ENCODE measurements around the gene UBA1.

Gene UBA1

DNA sequence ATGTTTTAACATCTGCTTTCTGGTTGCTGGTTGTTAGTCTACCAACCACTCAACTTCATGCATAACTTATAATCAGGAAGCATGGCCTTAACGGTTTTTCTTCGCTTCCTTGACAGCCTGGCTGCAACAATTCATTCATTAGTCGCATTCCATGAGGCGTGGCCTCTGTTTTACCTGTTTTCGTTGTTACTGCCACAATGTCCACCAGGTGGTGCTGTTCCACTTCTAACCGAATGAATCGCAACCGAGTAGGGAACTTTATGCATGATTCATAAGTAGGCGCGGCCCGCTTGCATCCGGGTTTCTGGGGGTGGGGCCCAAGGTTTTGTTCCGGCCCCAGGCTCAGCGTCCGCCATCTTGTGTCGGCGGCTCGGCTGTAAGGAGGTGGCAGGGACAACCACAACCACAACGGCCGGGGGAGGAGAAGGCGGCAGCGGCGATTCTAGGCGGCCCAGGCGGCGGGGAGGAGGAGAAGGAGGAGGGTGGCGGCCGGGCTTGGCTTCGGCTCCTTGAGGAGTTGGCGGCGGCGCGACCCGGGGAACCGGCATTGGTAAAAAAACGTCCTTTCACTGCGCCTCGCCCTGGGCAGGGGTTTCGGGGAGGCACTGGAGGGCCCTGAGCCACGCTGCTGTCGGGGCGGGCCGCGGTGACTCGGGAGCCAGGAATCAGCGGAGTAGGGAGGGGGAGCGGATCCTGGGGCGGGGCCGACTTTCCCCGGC lies at the start of gene UBA1:
Gene UBA1 (plus strand): TSS at position 355 of the 719 bp plus-strand sequence. CDS start 4,974 bp downstream, outside the sequence.
- DNase-seq, result peak; percentile 94
- H3K4me3 Mint-ChIP-seq, result peak within 1 kb of the TSS; percentile 89 to 97
- peaks cover 7 to 32% of the 10 kb centered on the region in 2 donors for H3K36me3 Mint-ChIP-seq
- H3K27me3 Mint-ChIP-seq, result no peaks in the 10 kb centered on the region
- ATAC-seq (replicated peaks), result peak; percentile 82 to 87
- H3K4me1 Mint-ChIP-seq, result peaks cover 49 to 56% of the 10 kb centered on the region in 2 donors
- no peaks in the 10 kb centered on the region for H3K9me3 Mint-ChIP-seq
- peak within 1 kb of the TSS; percentile 99 for H3K27ac Mint-ChIP-seq

DNA sequence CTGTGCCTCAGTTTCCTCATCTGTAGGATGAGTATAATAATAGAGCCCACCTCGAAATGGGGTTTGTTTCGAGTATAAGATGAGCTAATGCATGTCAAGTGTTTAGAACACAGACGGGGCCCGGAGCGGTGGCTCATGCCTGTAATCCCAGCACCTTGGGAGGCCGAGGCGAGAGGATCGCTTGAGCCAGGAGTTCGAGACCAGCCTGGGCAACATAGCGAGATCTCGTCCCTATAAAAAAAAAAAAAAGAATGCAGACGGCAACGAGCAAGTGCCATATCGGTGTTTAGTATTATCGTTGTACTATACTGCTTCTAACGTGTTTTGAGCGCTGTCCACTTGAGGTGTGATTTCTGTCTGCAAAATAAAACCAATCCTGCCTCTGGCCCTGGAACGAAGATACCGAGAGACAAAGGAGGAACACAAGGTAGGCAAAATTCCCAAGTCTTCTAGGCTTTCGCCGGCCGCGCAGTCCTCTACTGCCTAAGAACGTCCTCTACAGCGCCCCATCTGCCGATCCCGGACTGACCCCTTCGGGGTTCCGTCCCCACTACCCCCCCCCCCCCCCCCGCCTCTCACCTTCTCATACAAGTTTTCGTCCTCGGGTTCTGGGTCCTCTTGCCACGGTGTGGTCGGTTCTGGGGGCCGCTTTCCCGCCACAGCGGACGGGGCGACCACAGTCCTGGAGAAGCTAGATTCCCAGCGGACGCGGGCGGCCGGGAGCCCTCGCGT lies 49.6 kb upstream of the UBA1 start:
- H3K4me1 Mint-ChIP-seq, result peaks cover 10 to 29% of the 10 kb centered on the region in 2 donors
- H3K27ac Mint-ChIP-seq, result peak overlapping the region; percentile 100
- H3K27me3 Mint-ChIP-seq, result peaks cover 0 to 7% of the 10 kb centered on the region in 2 donors
- ATAC-seq (replicated peaks) (peak; percentile 3 to 11), DNase-seq (no peak)
- peak overlapping the region; percentile 97 to 100 for H3K4me3 Mint-ChIP-seq
- peaks cover 31 to 35% of the 10 kb centered on the region in 2 donors for H3K36me3 Mint-ChIP-seq
- H3K9me3 Mint-ChIP-seq, result no peaks in the 10 kb centered on the region

DNA sequence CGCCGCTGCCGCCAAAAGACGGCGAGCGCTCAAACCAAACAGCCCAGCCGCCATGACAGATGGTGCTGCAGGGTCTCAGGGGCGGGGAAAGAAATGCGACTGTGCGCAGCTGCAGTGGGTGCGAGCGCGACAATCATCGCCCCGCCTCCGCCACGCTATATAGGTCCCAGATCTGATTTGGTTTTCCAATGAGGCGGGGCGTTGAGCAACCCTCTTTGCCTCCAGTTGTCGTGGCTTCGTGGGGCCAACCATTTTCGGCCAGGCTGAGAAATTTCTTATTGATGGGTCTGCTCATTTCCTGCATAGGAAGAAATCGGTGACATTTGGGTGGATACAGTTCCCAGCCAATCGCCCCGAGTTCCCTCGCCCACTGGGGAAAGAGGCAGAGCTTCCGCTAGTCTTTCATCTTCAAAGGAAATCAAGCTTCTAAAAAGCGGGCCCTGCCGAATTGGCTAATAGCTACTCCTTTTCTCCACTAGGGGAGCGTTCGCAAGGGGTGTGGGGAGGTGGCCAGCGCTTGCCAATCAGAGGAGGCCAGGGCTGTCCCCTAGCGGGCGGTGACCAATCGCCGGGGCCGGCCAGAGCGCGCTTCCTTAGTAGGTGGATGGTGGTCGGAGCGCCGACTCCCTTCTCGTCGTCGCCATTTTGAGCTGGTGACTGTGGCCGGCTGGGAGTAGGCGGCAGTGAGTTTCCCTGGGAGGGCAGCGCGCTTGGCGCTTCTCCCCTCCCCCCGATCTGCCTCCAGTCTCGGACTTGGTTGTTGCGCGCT lies 48.8 kb upstream of the UBA1 start, which contains the start of the genes NDUFB11 and RBM10:
Gene NDUFB11 (minus strand): TSS at position 77 of the 769 bp plus-strand sequence. CDS start 23 bp downstream, at position 54.
Gene RBM10 (plus strand): TSS at position 596 of the 769 bp plus-strand sequence. CDS start 2,261 bp downstream, outside the sequence.
- H3K27me3 Mint-ChIP-seq, result peaks cover 0 to 7% of the 10 kb centered on the region in 2 donors
- peak within 1 kb of the TSS; percentile 97 to 100 for H3K4me3 Mint-ChIP-seq
- no peaks in the 10 kb centered on the region for H3K9me3 Mint-ChIP-seq
- H3K36me3 Mint-ChIP-seq, result peaks cover 30 to 35% of the 10 kb centered on the region in 2 donors
- DNase-seq, result peak; percentile 91
- ATAC-seq (replicated peaks), result peak; percentile 93 to 95
- peak within 1 kb of the TSS; percentile 100 for H3K27ac Mint-ChIP-seq
- peaks cover 10 to 29% of the 10 kb centered on the region in 2 donors for H3K4me1 Mint-ChIP-seq

DNA sequence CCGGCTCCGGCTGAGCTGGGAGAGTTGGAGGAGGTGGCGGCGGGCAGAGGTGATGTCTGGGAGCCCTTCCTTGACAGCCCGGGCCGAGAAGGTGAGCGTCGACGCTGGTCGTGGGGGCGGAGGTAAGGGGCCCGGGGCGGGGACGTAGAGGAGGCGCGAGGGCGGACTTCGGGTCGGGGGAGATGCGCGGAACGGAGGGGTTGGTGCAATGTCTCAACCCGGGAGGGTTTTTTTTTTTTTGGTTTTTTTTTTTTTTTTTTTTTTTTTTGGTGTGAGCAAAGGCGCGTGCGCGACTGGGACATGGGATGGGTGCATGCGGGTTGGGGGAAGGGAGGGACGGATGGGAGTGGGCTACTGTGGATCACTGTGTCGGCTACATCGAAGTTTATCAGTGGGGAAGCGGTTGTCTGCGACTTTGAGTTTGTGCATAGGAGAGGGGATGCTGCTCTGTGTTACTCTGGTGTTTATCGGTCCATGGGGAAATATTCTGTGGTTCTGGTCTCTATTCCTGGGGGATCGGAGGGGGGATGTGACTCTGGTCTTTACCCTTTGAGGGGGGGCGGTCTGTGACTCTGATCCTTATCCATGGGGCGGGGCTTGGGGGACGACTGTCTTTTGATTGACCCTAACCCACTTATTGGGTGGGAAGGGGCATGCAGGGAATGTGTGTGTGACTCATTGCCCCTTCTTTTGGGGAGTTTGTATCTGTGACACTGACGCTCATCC lies 48.1 kb upstream of the UBA1 start:
- Mint-ChIP-seq H3K4me3 (peak overlapping the region; percentile 97 to 100), H3K27me3 (peaks cover 0 to 7% of the 10 kb centered on the region in 2 donors), H3K9me3 (no peaks in the 10 kb centered on the region), H3K36me3 (peaks cover 25 to 39% of the 10 kb centered on the region in 2 donors), H3K27ac (peak overlapping the region; percentile 100), H3K4me1 (peaks cover 10 to 29% of the 10 kb centered on the region in 2 donors)
- ATAC-seq (replicated peaks) (peak; percentile 33 to 39), DNase-seq (no peak)

DNA sequence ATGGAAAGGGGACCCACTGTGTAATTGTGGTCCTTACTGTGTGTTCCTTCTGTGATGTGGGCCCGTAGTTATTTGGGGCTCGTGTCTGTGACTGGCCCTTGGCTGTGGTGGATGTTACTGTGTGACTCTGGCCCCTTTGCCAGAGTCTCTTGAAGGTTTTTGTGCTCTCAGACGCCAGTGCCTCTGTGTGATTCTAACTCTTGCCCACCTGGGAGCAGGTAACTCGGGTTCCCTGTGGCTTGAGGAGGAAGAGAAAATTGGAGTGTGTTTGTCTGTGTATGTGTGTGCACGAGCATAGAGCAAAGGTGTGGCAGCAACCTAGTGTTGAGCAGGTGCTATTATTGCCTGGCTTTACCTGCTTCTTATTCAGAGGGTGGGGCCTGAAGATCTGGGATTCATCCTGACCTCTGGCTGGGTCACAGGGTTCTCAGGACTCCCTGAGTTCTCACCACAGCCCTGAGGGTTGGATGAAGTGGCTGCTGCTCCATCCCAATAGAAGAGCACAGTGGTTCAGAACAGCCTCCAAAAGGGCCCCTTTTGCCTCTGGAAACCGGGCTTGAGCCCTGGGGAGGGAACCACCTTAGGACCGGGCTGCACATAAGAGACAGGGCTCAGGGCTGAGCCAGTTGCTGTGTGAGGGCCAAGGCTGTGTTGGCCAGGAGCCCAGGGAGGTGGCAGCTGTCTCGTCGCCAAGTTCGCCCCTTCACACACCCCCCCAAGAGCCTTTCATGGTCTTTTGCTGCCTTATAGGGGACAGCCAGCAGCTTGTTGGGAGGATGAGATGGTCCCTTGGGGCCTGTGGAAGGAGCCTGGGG lies 47.3 kb upstream of the UBA1 start:
- H3K9me3 Mint-ChIP-seq, result no peaks in the 10 kb centered on the region
- H3K4me3 Mint-ChIP-seq, result peak overlapping the region; percentile 97 to 100
- H3K36me3 Mint-ChIP-seq, result peaks cover 21 to 33% of the 10 kb centered on the region in 2 donors
- ATAC-seq (replicated peaks), result no peak
- peak overlapping the region; percentile 100 for H3K27ac Mint-ChIP-seq
- no peak for DNase-seq
- peaks cover 0 to 7% of the 10 kb centered on the region in 2 donors for H3K27me3 Mint-ChIP-seq
- H3K4me1 Mint-ChIP-seq, result peaks cover 10 to 29% of the 10 kb centered on the region in 2 donors

DNA sequence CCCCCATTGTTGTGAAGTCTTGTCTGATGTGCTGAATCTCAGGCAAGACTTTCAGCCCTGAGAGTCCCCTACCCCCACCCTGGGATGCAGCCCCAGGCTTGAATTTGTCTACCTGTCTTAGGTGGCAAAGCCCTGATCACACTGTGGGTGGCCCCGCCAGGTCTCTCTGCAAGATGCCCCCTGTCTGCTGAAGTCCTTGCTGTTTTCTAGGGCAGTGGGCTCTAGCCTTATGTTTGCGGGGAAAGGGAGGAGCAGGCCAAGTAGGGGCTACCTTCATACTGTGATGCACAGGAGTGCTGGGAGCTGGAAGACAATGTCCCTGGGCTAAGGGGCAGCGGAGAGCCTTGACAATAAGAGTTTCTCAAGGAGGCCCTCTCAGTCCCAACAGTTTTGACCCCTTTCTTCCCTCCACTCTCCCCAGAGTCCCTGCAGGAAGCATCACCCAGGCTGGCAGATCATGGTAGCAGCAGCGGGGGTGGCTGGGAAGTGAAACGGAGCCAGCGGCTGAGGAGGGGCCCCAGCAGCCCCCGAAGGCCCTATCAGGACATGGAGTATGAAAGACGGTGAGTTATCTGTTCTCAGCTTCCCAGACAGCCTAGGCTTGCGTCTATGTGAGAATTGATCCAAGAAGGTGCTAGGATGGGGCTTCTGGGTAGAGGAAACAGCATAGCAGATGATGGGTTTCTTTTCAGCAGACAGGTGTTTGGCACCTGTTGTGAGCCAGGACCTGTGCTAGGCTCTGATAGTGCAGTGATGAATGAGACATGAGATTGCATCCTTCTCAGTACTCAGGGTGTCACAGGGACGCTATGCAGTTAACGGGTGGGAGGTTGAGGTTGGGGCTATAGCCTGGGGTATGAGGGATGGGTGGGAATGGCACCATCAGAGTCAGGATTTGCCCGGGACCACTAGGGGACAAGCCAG lies 46.4 kb upstream of the UBA1 start:
- Mint-ChIP-seq H3K9me3 (no peaks in the 10 kb centered on the region), H3K4me3 (peak overlapping the region; percentile 46 to 100), H3K36me3 (peaks cover 16 to 29% of the 10 kb centered on the region in 2 donors), H3K27ac (peak overlapping the region; percentile 56), H3K27me3 (peaks cover 0 to 7% of the 10 kb centered on the region in 2 donors), H3K4me1 (peaks cover 10 to 28% of the 10 kb centered on the region in 2 donors)
- no peak for DNase-seq
- no peak for ATAC-seq (replicated peaks)

DNA sequence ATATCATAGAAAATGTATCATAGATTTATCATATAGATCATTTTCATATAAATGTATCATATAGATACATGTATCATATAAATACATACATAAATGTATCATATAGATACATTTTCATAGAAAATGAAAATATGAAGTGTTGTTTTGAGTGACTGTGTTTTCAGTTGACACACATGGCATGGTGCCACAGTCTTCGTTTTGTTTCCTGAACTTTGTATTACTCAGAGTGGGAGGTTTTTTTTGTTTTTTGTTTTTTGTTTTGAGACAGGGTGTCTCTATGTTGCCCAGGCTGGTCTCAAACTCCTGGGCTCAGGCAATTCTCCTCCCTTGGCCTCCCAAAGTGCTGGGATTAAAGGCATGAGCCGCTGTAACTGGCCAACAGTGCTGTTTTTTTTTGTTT lies 44.7 kb upstream of the UBA1 start:
- Mint-ChIP-seq H3K27me3 (peaks cover 0 to 7% of the 10 kb centered on the region in 2 donors), H3K36me3 (peaks cover 8 to 22% of the 10 kb centered on the region in 2 donors), H3K4me3 (no peak overlapping the region), H3K4me1 (peaks cover 8 to 16% of the 10 kb centered on the region in 2 donors), H3K9me3 (no peaks in the 10 kb centered on the region), H3K27ac (no peak overlapping the region)
- no peak for ATAC-seq (replicated peaks)
- no peak for DNase-seq

DNA sequence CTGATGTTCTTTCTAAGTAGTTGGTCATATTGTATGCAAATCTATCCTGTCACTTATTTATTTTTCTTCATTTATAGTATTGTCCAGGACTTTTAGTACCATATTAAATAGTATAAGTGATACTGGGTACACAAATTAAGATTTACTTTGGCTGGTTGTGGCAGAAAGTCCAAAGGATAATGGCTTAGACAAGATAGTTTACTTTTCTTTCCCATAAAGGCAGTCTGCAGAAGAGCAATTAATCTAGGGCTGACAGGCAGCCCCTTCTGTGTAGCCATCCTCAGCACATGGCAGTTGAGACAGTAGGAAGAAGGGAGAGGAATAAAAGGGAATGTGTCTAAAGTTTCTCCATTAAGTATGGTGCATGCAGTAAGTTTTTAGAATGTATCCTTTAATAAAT lies 42.2 kb upstream of the UBA1 start:
- DNase-seq (no peak), ATAC-seq (replicated peaks) (no peak)
- Mint-ChIP-seq H3K4me1 (peaks cover 8 to 11% of the 10 kb centered on the region in 2 donors), H3K4me3 (no peak overlapping the region), H3K9me3 (no peaks in the 10 kb centered on the region), H3K27me3 (peaks cover 0 to 7% of the 10 kb centered on the region in 2 donors), H3K36me3 (peaks cover 5 to 20% of the 10 kb centered on the region in 2 donors), H3K27ac (no peak overlapping the region)

DNA sequence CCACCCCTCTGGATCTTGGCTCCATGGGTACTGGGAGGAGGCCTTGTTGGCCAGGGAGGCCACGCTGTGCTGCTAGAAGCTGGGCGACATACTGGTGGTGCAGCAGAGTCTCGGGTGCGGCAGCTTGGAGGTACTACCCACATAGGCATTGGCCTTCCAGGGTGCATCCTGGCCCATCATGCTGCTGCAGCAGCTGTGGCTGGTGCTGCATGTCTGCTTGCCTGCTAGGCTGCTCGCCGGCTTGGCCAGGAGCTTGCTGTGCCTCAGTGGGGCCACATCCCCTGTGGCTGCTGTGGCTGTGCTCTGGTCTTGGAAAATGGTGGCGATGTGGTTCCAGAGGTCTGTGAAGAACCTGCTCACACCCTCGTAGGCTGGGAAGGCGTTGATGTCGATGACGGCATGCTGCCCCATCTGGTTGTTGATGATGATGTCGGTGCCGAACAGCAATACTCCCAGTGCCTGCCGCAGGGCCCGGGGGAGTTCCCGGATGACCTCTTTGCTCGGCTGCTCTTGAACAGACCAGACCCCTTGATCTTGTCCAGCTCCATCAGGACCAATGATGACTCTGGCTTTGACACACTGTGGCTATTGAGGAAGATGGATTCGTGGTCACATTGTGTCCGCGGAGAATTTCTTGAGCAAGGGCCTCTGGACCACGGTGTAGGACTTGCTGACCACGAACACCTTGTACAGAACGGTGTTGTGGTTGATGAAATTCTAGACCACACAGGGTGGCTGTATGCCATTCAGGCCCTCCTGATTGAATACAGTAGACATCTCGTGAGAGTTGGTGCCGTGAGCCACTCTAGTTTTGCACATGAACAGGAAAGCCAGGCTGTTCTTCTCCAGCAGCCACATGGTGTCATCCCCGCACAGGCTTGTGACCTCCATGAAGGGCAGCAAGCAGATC lies 36.8 kb upstream of the UBA1 start:
- H3K36me3 Mint-ChIP-seq, result peaks cover 3 to 14% of the 10 kb centered on the region in 2 donors
- no peak overlapping the region for H3K4me3 Mint-ChIP-seq
- ATAC-seq (replicated peaks) (no peak), DNase-seq (no peak)
- no peaks in the 10 kb centered on the region for H3K9me3 Mint-ChIP-seq
- no peaks in the 10 kb centered on the region for H3K27me3 Mint-ChIP-seq
- peaks cover 0 to 2% of the 10 kb centered on the region in 2 donors for H3K4me1 Mint-ChIP-seq
- H3K27ac Mint-ChIP-seq, result no peak overlapping the region

DNA sequence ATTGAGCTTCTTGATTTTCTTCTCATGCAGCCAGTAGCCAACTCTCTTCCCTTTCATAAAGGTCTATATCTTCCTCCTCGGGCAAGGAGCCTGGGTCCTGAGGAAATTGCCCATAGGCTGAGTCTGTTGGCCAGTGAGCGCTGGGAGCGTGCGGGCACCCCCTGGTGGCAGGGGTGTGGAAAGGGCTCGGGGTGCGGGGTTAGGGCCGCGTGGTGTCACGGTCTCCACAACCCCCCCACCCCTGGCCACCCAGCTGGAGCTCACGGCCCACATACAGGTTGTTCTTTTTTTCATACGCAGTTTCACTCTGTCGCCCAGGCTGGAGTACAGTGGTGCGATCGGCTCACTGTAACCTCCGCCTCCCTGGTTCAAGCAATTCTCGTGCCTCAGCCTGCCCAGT lies 35.5 kb upstream of the UBA1 start:
- Mint-ChIP-seq H3K36me3 (peaks cover 6 to 18% of the 10 kb centered on the region in 2 donors), H3K4me3 (no peak overlapping the region), H3K27me3 (no peaks in the 10 kb centered on the region), H3K4me1 (peaks cover 0 to 2% of the 10 kb centered on the region in 2 donors), H3K27ac (no peak overlapping the region), H3K9me3 (no peaks in the 10 kb centered on the region)
- no peak for ATAC-seq (replicated peaks)
- DNase-seq, result no peak

DNA sequence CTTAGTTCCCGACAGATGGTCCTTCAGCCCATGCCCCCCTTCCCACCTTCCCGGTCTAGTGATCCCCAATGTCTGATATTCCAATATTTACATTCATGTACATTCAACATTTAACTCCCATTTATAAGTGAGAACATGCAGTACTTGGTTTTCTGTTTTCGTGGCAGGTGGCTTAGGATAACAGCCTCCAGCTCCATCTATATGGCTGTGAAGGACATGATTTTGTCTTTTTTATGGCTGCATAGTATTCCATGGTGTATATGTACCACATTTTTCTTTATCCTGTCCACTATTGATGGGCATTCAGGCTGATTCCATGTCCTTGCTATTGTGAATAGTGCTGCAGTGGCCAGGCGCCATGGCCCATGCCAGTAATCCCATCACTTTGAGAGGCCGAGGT lies 34.8 kb upstream of the UBA1 start:
- H3K27me3 Mint-ChIP-seq, result no peaks in the 10 kb centered on the region
- H3K9me3 Mint-ChIP-seq, result no peaks in the 10 kb centered on the region
- peaks cover 0 to 2% of the 10 kb centered on the region in 2 donors for H3K4me1 Mint-ChIP-seq
- H3K27ac Mint-ChIP-seq, result no peak overlapping the region
- ATAC-seq (replicated peaks), result no peak
- no peak overlapping the region for H3K4me3 Mint-ChIP-seq
- peaks cover 6 to 18% of the 10 kb centered on the region in 2 donors for H3K36me3 Mint-ChIP-seq
- no peak for DNase-seq

All from stimulated activated naive B cell treated with anti-CD40 and anti-IgM and Interleukin-4, amounts not matched to agents 10 μg/mL and 1 μg/mL and 100 μg/mL, for 72 hours (primary cell).